ENCODE data around the gene ZFYVE27. TPM values are rescaled to one million over a fixed set of nuclear protein-coding genes. Genes with fewer than 3 reads are reported as not detected.

ZFYVE27 gene
- total RNA-seq, 1 experiment from 2014 or later, result 41.6 TPM

DNA sequence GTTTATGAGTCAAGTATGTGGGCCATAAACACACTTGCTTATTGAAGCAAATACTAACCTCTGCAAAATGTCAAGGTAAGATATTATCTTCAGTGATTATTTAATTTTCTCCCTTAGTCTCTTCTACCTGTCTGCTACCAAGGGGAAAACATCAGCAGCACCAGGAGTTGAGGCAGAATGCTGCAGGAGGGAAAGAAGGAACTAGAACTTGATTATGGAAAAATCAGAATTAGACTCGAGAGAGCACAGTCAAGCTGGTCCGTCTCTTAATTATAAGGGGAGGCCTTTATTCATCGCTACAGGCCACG is 4.9 kb upstream of the ZFYVE27 start:
- H3K4me1 ChIP-seq, result peaks cover 4% of the 10 kb centered on the region; the same call in 1 of the 2 replicates
- BruUV-seq (replicated peaks), result no TSS peak
- no peaks in the 10 kb centered on the region for H3K36me3 ChIP-seq (ENCODE audit: control insufficient read depth, insufficient read depth, low read length)
- no peak for DNase-seq
- H3K9me3 ChIP-seq, result no peaks in the 10 kb centered on the region
- H3K9me3 Mint-ChIP-seq (ENCODE audit: unreplicated experiment), result peaks cover 5% of the 10 kb centered on the region
- H3K4me3 Mint-ChIP-seq (ENCODE audit: unreplicated experiment), result no peak overlapping the region
- H3K36me3 Mint-ChIP-seq (ENCODE audit: insufficient read depth, unreplicated experiment), result peaks cover 6% of the 10 kb centered on the region
- H3K4me3 ChIP-seq (ENCODE audit: low read depth, low read length), result no peak overlapping the region
- CTCF ChIA-PET, result interaction anchor here (1.0 to 1.5 kb wide), 2 partner anchors 23 to 45 kb away, joined by 4 to 6 read pairs; partner anchors contain the start of gene AVPI1
- POLR2A ChIA-PET, result interaction anchor here (1.3 kb wide), 1 partner anchor 45 kb away, joined by 4 read pairs; the partner anchor contains the start of gene AVPI1
- no peak overlapping the region for H3K27ac Mint-ChIP-seq (ENCODE audit: unreplicated experiment)
- no peaks in the 10 kb centered on the region for H3K27me3 Mint-ChIP-seq (ENCODE audit: insufficient read depth, unreplicated experiment)
- intact Hi-C loops (cut with micrococcal nuclease; ENCODE audit: unreplicated experiment), result loop anchor here (10.0 kb wide), 1 partner anchor 327 kb away; the partner anchor contains the start of gene RRP12
- no peak for TF ChIP-seq CTCF (IDR thresholded peaks at IDR 0.05; ENCODE audit: insufficient read depth in 1 of 2, low read depth in 1 of 2, low read length in 1 of 2, severe bottlenecking in 1 of 2, unreplicated experiment in 1 of 2)
- H3K27me3 ChIP-seq (replicated peaks; ENCODE audit: control insufficient read depth, insufficient read depth, low read length), result no peaks in the 10 kb centered on the region
- H3K4me1 Mint-ChIP-seq (ENCODE audit: low read depth, unreplicated experiment), result peaks cover 12% of the 10 kb centered on the region

GRCh38 chr10:97733256-97733655 is 3.7 kb upstream of the ZFYVE27 start:
- Mint-ChIP-seq H3K27me3 (ENCODE audit: insufficient read depth, unreplicated experiment) (no peaks in the 10 kb centered on the region), H3K4me3 (ENCODE audit: unreplicated experiment) (no peak overlapping the region), H3K9me3 (ENCODE audit: unreplicated experiment) (peaks cover 5% of the 10 kb centered on the region), H3K4me1 (ENCODE audit: low read depth, unreplicated experiment) (peaks cover 20% of the 10 kb centered on the region), H3K27ac (ENCODE audit: unreplicated experiment) (no peak overlapping the region), H3K36me3 (ENCODE audit: insufficient read depth, unreplicated experiment) (peaks cover 17% of the 10 kb centered on the region)
- POLR2A ChIA-PET, result no interaction called here
- no peak for DNase-seq
- Histone ChIP-seq H3K4me3 (ENCODE audit: low read depth, low read length) (no peak overlapping the region), H3K9me3 (no peaks in the 10 kb centered on the region), H3K36me3 (ENCODE audit: control insufficient read depth, insufficient read depth, low read length) (no peaks in the 10 kb centered on the region), H3K4me1 (peaks cover 4% of the 10 kb centered on the region; the same call in 1 of the 2 replicates), H3K27me3 (replicated peaks; ENCODE audit: control insufficient read depth, insufficient read depth, low read length) (no peaks in the 10 kb centered on the region)
- no peak for TF ChIP-seq CTCF (IDR thresholded peaks at IDR 0.05; ENCODE audit: insufficient read depth in 1 of 2, low read depth in 1 of 2, low read length in 1 of 2, severe bottlenecking in 1 of 2, unreplicated experiment in 1 of 2)
- no TSS peak for BruUV-seq (replicated peaks)
- intact Hi-C loops (cut with micrococcal nuclease; ENCODE audit: unreplicated experiment), result loop anchor here (10.0 kb wide), 1 partner anchor 328 kb away; the partner anchor contains the start of gene RRP12
- CTCF ChIA-PET, result interaction anchor here (0.6 to 0.7 kb wide), 3 partner anchors 30 to 252 kb away, joined by 3 to 6 read pairs (median 5); no protein-coding TSS in a partner anchor

GRCh38 chr10:97734021-97734420 is 2.9 kb upstream of the ZFYVE27 start:
- Histone ChIP-seq H3K36me3 (ENCODE audit: control insufficient read depth, insufficient read depth, low read length) (0 out of 2 replicates have a peak, but pooled peaks cover 1% of the 10 kb centered on the region), H3K4me1 (peaks cover 4% of the 10 kb centered on the region; the same call in 1 of the 2 replicates), H3K9me3 (no peaks in the 10 kb centered on the region), H3K4me3 (ENCODE audit: low read depth, low read length) (no peak overlapping the region), H3K27me3 (replicated peaks; ENCODE audit: control insufficient read depth, insufficient read depth, low read length) (no peaks in the 10 kb centered on the region)
- H3K4me1 Mint-ChIP-seq (ENCODE audit: low read depth, unreplicated experiment), result peaks cover 21% of the 10 kb centered on the region
- DNase-seq, result no peak
- H3K27me3 Mint-ChIP-seq (ENCODE audit: insufficient read depth, unreplicated experiment), result no peaks in the 10 kb centered on the region
- H3K27ac Mint-ChIP-seq (ENCODE audit: unreplicated experiment), result no peak overlapping the region
- H3K9me3 Mint-ChIP-seq (ENCODE audit: unreplicated experiment), result peaks cover 5% of the 10 kb centered on the region
- CTCF ChIA-PET, result interaction anchor here (0.6 to 3.6 kb wide), 3 partner anchors 20 to 253 kb away, joined by 3 to 17 read pairs (median 6); partner anchors contain the start of genes AVPI1 and MARVELD1
- no peak for TF ChIP-seq CTCF (IDR thresholded peaks at IDR 0.05; ENCODE audit: insufficient read depth in 1 of 2, low read depth in 1 of 2, low read length in 1 of 2, severe bottlenecking in 1 of 2, unreplicated experiment in 1 of 2)
- intact Hi-C loops (cut with micrococcal nuclease; ENCODE audit: unreplicated experiment), result loop anchor here (10.0 kb wide), 1 partner anchor 329 kb away; the partner anchor contains the start of gene RRP12
- POLR2A ChIA-PET, result no interaction called here
- H3K36me3 Mint-ChIP-seq (ENCODE audit: insufficient read depth, unreplicated experiment), result peaks cover 22% of the 10 kb centered on the region
- H3K4me3 Mint-ChIP-seq (ENCODE audit: unreplicated experiment), result no peak overlapping the region
- no TSS peak for BruUV-seq (replicated peaks)
